ENCODE data around the gene INO80D. TPM values are rescaled to one million over a fixed set of nuclear protein-coding genes. Genes with fewer than 3 reads are reported as not detected.

Gene INO80D
- total and polyA plus RNA-seq, 2 of the 8 experiments (the other 6 are each of a cell fraction or from before 2014, with no cell fraction given): 6.2 to 37.4 TPM

- no peak for TF ChIP-seq TAF1 (IDR thresholded peaks at IDR 0.05; ENCODE audit: low read depth, low read length)
- TF ChIP-seq YY1 (IDR thresholded peaks at IDR 0.05; ENCODE audit: low read depth, low read length): no peak
- TF ChIP-seq NANOG (IDR thresholded peaks at IDR 0.05; ENCODE audit: insufficient read depth, low read depth, low read length, poor library complexity, severe bottlenecking): no peak
- TF ChIP-seq JUND (IDR thresholded peaks at IDR 0.05; ENCODE audit: low read length): no peak
- no peak for TF ChIP-seq ZNF274 (IDR thresholded peaks at IDR 0.05; ENCODE audit: borderline replicate concordance, extremely low read depth, low read length)
Observed at GRCh38 chr2:206112108-206112507, 26.1 kb upstream of the INO80D start (continued).

Measured in H1 (cell line).